22Rv1 (cell line): ENCODE results near the gene POPDC3.
A peak's percentile ranks its signal among the peaks of the same experiment; 100 is the strongest.
"Not testable (repeated sequence)": the region's sequence is repeated elsewhere in the genome, so short reads cannot be mapped to it uniquely, and the experiment has no call there.

Experiments used
- H3K27ac ChIP-seq: fragments of 450-650 bp; 2 replicates; pipeline ENCODE4 v1.5.1; 2017
- ZFX ChIP-seq: fragments of 450-650 bp; IDR thresholded peaks from 2 replicates; pipeline ENCODE4 v1.6.1; 2017; ENCODE audit warnings: antibody characterized with exemption, borderline replicate concordance
- TF ChIP-seq, protein P1 (sequence below): fragments of 450-650 bp; IDR thresholded peaks from 2 replicates; pipeline ENCODE4 v1.5.1; 2017; ENCODE audit warnings: mild to moderate bottlenecking

POPDC3 gene

DNA sequence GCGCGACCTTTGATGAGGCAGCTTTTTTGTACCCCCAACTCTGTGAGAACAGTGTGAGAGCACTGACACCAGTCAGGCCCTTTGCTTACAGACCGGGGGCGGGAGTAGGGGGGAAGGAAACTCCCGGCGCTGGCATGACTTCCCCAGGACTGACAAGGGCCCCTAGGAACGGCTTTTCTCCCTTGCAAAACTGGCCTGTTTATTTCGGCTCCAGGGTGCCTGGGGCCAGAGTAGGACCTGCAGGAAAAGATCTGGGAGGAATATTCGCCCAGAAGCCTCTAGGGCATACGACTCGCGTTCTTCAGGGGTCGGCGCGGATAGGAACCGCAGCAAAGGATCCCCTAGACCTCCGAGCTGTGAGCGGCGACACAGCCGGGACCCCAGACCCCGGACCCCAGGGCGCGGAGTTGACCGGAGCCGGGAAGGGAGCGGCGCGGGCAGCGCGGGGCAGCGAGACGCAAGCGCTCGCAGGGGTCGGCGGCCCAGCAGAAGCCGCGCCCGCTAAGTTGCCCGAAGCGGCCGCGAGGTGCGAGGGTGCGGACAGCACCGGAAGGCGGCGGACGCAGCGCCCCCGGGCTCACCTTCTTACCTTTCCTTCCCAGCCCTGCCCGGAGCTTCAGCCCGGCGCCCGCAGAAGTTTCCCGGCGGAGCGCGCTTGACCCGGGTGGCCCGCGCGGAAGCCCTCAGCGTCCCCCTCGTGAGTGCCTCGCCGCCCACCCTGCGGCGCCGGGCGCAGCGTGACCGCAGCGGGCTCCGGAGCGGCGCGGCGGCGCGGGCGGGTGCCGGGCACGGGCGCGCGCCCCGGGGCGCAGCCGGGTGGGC lies at the start of gene POPDC3:
Gene POPDC3, minus strand, starts transcription at position 771 of the 822 bp plus-strand sequence. CDS start 18,105 bp downstream, outside the sequence.
- TF ChIP-seq, protein P1, sequence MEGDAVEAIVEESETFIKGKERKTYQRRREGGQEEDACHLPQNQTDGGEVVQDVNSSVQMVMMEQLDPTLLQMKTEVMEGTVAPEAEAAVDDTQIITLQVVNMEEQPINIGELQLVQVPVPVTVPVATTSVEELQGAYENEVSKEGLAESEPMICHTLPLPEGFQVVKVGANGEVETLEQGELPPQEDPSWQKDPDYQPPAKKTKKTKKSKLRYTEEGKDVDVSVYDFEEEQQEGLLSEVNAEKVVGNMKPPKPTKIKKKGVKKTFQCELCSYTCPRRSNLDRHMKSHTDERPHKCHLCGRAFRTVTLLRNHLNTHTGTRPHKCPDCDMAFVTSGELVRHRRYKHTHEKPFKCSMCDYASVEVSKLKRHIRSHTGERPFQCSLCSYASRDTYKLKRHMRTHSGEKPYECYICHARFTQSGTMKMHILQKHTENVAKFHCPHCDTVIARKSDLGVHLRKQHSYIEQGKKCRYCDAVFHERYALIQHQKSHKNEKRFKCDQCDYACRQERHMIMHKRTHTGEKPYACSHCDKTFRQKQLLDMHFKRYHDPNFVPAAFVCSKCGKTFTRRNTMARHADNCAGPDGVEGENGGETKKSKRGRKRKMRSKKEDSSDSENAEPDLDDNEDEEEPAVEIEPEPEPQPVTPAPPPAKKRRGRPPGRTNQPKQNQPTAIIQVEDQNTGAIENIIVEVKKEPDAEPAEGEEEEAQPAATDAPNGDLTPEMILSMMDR = peak; percentile 7; the same call in 1 of the 2 replicates
- TF ChIP-seq ZFX = no peak
- no peak within 1 kb of the TSS for H3K27ac ChIP-seq

- no peak for TF ChIP-seq ZFX
- TF ChIP-seq, protein P1 = no peak
- no peak overlapping the region for H3K27ac ChIP-seq
Observed at GRCh38 chr6:105227295-105227767, 47.5 kb upstream of the POPDC3 start.

GRCh38 chr6:105226598-105227294 lies 46.9 kb upstream of the POPDC3 start:
- TF ChIP-seq, protein P1 = no peak

GRCh38 chr6:105223242-105223641 lies 43.4 kb upstream of the POPDC3 start:
- H3K27ac ChIP-seq = no peak overlapping the region
- TF ChIP-seq, protein P1 = no peak
- TF ChIP-seq ZFX = no peak

More at GRCh38 chr6:105226598-105227294, 46.9 kb upstream of the POPDC3 start:
- H3K27ac ChIP-seq = no peak overlapping the region

- H3K27ac ChIP-seq = not testable (repeated sequence)
Observed at GRCh38 chr6:105221219-105221618, 41.4 kb upstream of the POPDC3 start.

- no peak for TF ChIP-seq ZFX
- TF ChIP-seq, protein P1 = no peak
- no peak overlapping the region for H3K27ac ChIP-seq
Observed at GRCh38 chr6:105220186-105220585, 40.4 kb upstream of the POPDC3 start.

DNA sequence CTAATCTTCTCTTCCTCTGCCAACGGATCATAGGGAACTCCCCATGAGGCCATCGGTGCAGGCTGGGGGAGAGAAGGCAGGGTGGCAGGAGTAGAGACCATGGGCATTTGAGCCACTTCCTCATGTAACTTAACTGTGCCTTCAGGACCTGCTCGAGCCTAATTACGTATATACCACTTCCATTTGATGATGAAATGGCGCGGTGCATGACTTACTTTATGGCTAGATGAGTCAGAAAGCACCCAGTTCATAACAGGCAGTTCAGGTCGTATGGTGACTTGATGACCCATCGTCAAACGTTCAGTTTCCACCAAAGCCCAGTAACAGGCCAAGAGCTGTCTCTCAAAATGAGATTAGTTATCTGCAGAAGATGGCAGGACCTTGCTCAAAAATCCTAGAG lies 39.4 kb upstream of the POPDC3 start:
- not testable (repeated sequence) for H3K27ac ChIP-seq

GRCh38 chr6:105215506-105215905 lies 35.7 kb upstream of the POPDC3 start:
- TF ChIP-seq, protein P1 = no peak
- no peak for TF ChIP-seq ZFX

More at GRCh38 chr6:105215506-105215905, 35.7 kb upstream of the POPDC3 start:
- H3K27ac ChIP-seq = no peak overlapping the region
